Smooth muscle cell (in vitro differentiated cells): ENCODE results near the gene PEA15. TPM values are rescaled to one million over a fixed set of nuclear protein-coding genes. Genes with fewer than 3 reads are reported as not detected.

ENCODE experiments used
- DNase-seq: peaks from one replicate; lab custom pipeline; 2025; ENCODE audit not compliant: unreplicated experiment; lab: John Stamatoyannopoulos, UW
- H2AFZ ChIP-seq: fragments of 200-600 bp; sonication (generic); 2 replicates; pipeline ENCODE4 v1.6.0; 2016; ENCODE audit warnings: antibody characterized with exemption, low read depth, mild to moderate bottlenecking
- H3F3A ChIP-seq: fragments of 200-600 bp; sonication (generic); 2 replicates; pipeline ENCODE4 v1.6.0; 2017; ENCODE audit warnings: antibody characterized with exemption, low read depth
- H3K27ac ChIP-seq: fragments of 200-600 bp; sonication (generic); 2 replicates; pipeline ENCODE4 v1.5.1; 2016; ENCODE audit warnings: low read depth, mild to moderate bottlenecking
- H3K27me3 ChIP-seq: fragments of 200-600 bp; sonication (generic); 2 replicates; pipeline ENCODE4 v1.6.1; 2016; ENCODE audit warnings: low read depth, mild to moderate bottlenecking
- H3K36me3 ChIP-seq: fragments of 200-600 bp; sonication (generic); 2 replicates; pipeline ENCODE4 v1.5.1; 2016; ENCODE audit warnings: low read depth
- H3K4me1 ChIP-seq: fragments of 200-600 bp; sonication (generic); 2 replicates; pipeline ENCODE4 v1.5.1; 2016; ENCODE audit warnings: low read depth
- H3K4me2 ChIP-seq: fragments of 200-600 bp; sonication (generic); 2 replicates; pipeline ENCODE4 v1.6.0; 2016; ENCODE audit warnings: mild to moderate bottlenecking
- H3K4me3 ChIP-seq: fragments of 200-600 bp; sonication (generic); 2 replicates; pipeline ENCODE4 v1.5.1; 2016; ENCODE audit warnings: mild to moderate bottlenecking
- H3K79me2 ChIP-seq: fragments of 200-600 bp; sonication (generic); 2 replicates; pipeline ENCODE4 v1.6.0; 2016; ENCODE audit warnings: low read depth, mild to moderate bottlenecking
- H3K9ac ChIP-seq: fragments of 200-600 bp; sonication (generic); 2 replicates; pipeline ENCODE4 v1.6.0; 2016; ENCODE audit warnings: low read depth
- H3K9me3 ChIP-seq: fragments of 200-600 bp; sonication (generic); replicated peaks from 2 replicates; pipeline ENCODE4 v1.5.1; 2016; ENCODE audit warnings: low read depth
- H4K20me1 ChIP-seq: fragments of 200-600 bp; sonication (generic); 2 replicates; pipeline ENCODE4 v1.6.0; 2016; ENCODE audit warnings: low read depth
- CTCF ChIP-seq: fragments of 200-600 bp; sonication (generic); IDR thresholded peaks from 2 replicates; pipeline ENCODE4 v1.5.1; 2017; ENCODE audit warnings: borderline replicate concordance, mild to moderate bottlenecking, antibody characterized with exemption; ENCODE audit not compliant: insufficient read depth, poor library complexity, severe bottlenecking
- WGBS: methylation state at CpG from one replicate; pipeline ENCODE4 v1.1.7; 2016; ENCODE audit warnings: low lambda C conversion rate; 5-methylcytosine and 5-hydroxymethylcytosine counted together
- polyA plus RNA-seq: library from polyadenylated mRNA; unstranded; fragments of >200 nt; fragmentation: Nextera tagmentation; extraction: Ambion mirVana; gene quantifications from 2 replicates; pipeline ENCODE4 v1.2.1, GENCODE V29; 2016
- total RNA-seq: library from RNA; depleted of rRNA; stranded (reverse); fragments of >200 nt; gene quantifications from 2 replicates; pipeline ENCODE4 v1.2.3, GENCODE V29; 2014

The PEA15 gene
- total and polyA plus RNA-seq, 2 experiments from 2014 or later = 73.1 to 115 TPM

GRCh38 chr1:160158031-160158430 lies 47.2 kb upstream of the PEA15 start:
- DNase-seq = no peak
- no peak overlapping the region for H3K4me2 ChIP-seq
- no peaks in the 10 kb centered on the region for H3F3A ChIP-seq
- no peak overlapping the region for H3K27ac ChIP-seq
- H3K27me3 ChIP-seq = no peaks in the 10 kb centered on the region
- H4K20me1 ChIP-seq = no peaks in the 10 kb centered on the region
- no peak overlapping the region for H3K9ac ChIP-seq
- peak overlapping the region; percentile 33 for H2AFZ ChIP-seq
- H3K36me3 ChIP-seq = no peaks in the 10 kb centered on the region
- WGBS = 65% methylated on average over 3 of the region's 3 CpGs
- no peak for TF ChIP-seq CTCF
- H3K79me2 ChIP-seq = no peaks in the 10 kb centered on the region
- H3K9me3 ChIP-seq = no peaks in the 10 kb centered on the region
- no peaks in the 10 kb centered on the region for H3K4me1 ChIP-seq
- no peak overlapping the region for H3K4me3 ChIP-seq

- DNase-seq = no peak
- no peaks in the 10 kb centered on the region for H4K20me1 ChIP-seq
- no peaks in the 10 kb centered on the region for H3K79me2 ChIP-seq
- H2AFZ ChIP-seq = no peak overlapping the region
- no peak overlapping the region for H3K4me2 ChIP-seq
- no peaks in the 10 kb centered on the region for H3K4me1 ChIP-seq
- no peaks in the 10 kb centered on the region for H3F3A ChIP-seq
- WGBS = 88% methylated on average over 4 of the region's 4 CpGs
- no peak overlapping the region for H3K27ac ChIP-seq
- no peaks in the 10 kb centered on the region for H3K9me3 ChIP-seq
- no peak for TF ChIP-seq CTCF
- H3K36me3 ChIP-seq = no peaks in the 10 kb centered on the region
- H3K27me3 ChIP-seq = no peaks in the 10 kb centered on the region
- no peak overlapping the region for H3K9ac ChIP-seq
- no peak overlapping the region for H3K4me3 ChIP-seq
Measured at GRCh38 chr1:160158534-160158933, 46.6 kb upstream of the PEA15 start.

- no peak for TF ChIP-seq CTCF
- Histone ChIP-seq H3K9ac (no peak overlapping the region), H3K9me3 (no peaks in the 10 kb centered on the region), H3K4me1 (no peaks in the 10 kb centered on the region), H3F3A (no peaks in the 10 kb centered on the region), H3K36me3 (no peaks in the 10 kb centered on the region), H3K4me2 (no peak overlapping the region), H3K79me2 (no peaks in the 10 kb centered on the region), H3K4me3 (no peak overlapping the region), H4K20me1 (no peaks in the 10 kb centered on the region), H3K27ac (no peak overlapping the region), H3K27me3 (no peaks in the 10 kb centered on the region), H2AFZ (no peak overlapping the region)
- no peak for DNase-seq
Measured at GRCh38 chr1:160159846-160160245, 45.3 kb upstream of the PEA15 start.

- DNase-seq = no peak
- 37% methylated on average over 6 of the region's 6 CpGs for WGBS
Measured at GRCh38 chr1:160161965-160162705, 43.0 kb upstream of the PEA15 start.

More at GRCh38 chr1:160161965-160162705, 43.0 kb upstream of the PEA15 start:
- Histone ChIP-seq H3K79me2 (no peaks in the 10 kb centered on the region), H3F3A (no peaks in the 10 kb centered on the region), H3K4me2 (no peak overlapping the region), H3K9ac (no peak overlapping the region), H3K4me1 (no peaks in the 10 kb centered on the region), H3K27ac (no peak overlapping the region), H3K36me3 (no peaks in the 10 kb centered on the region), H3K27me3 (no peaks in the 10 kb centered on the region), H2AFZ (no peak overlapping the region), H3K4me3 (no peak overlapping the region), H3K9me3 (no peaks in the 10 kb centered on the region), H4K20me1 (no peaks in the 10 kb centered on the region)
- TF ChIP-seq CTCF = peak; percentile 45
